ENCODE results near the gene CHD3.
A peak's percentile ranks its signal among the peaks of the same experiment; 100 is the strongest.

The CHD3 gene

DNA sequence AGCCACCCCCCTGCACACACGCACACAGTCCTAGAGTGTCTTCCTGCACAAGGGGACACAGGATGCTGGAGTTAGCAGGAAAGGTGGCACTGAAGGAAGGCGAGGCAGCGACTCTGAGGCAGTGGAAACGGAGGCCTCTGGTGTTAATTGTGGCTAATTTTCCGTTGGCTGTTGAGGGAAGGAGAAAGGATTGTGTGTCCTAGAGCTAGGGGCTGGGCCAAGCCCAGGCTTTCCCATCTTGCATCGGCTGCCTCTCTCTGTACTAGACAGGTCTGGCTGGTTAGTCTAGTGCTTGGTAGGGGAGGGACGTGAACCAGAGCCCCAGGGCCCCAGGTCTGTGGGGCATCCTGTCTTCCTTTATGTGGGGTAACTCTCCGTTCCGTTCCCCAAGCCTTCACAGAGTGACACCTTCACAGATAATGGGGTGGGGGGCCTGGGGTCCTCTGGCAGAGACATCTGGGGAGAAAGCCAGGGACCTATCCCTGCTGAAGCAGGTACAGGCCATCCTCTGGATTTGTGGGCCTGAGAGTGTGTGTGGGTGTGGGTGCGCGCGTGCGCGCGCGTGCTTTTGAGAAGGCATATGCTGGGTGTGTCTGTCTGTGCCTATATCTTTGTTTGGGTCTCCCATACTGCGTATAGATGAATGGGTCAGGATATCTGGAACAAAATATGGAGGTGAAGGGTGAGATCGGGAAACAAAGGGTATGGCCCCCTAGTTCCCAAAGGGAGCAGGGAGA lies at the start of gene CHD3:
Gene CHD3, plus strand, starts transcription at position 606 of the 737 bp plus-strand sequence. CDS start 212 bp downstream, outside the sequence.
- DNase-seq (ENCODE audit: low read depth, low spot score), result peak; percentile 86

- DNase-seq (ENCODE audit: low read depth, low spot score), result peak; percentile 81
Observed at GRCh38 chr17:7839190-7839875, 49.3 kb upstream of the CHD3 start.

- no peak for DNase-seq (ENCODE audit: low read depth, low spot score)
Observed at GRCh38 chr17:7839876-7840261, 48.7 kb upstream of the CHD3 start.

DNA sequence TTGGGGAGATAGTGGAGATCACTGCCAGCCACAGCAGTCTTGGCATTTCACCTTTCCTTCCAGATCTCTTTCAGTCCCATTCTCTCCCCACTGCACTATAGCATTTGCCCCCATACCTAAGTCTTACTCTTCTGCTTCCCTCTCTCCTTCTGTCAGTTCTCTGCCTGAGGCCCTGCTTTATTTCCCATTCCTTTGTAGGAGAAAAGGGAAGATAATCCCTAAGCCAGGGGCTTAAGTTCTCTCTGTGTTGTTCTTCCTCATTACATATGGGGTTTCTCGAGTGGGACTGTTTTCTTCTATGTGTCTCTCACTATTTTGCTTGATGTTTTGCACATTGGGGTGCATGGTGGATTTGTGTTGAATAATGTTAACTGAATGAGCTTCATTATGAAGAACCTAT lies 48.1 kb upstream of the CHD3 start:
- no peak for DNase-seq (ENCODE audit: low read depth, low spot score)

DNA sequence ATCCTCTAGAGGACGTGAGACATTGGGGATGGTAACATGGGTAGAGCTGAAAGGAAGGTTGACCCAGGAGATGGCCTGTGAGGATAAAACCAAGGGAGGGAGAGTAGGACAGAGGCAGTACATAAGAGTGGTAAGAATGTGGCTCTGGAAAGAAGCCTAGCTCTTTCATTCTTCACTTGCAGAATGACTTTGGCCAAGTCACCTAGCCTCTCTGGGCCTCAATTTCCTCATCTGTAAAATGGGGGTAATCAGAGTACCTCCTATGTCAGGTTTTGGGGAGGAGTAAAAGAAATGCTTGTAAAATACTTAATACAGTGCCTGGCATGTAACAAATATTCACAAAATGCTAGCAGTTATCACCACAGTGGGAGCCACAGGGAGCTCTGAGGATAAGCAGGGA lies 47.7 kb upstream of the CHD3 start:
- DNase-seq (ENCODE audit: low read depth, low spot score), result no peak

GRCh38 chr17:7841396-7841914 lies 47.1 kb upstream of the CHD3 start:
- DNase-seq (ENCODE audit: low read depth, low spot score), result peak; percentile 74

GRCh38 chr17:7841915-7842379 lies 46.6 kb upstream of the CHD3 start:
- peak; percentile 93 for DNase-seq (ENCODE audit: low read depth, low spot score)

GRCh38 chr17:7842380-7843256 lies 46.0 kb upstream of the CHD3 start:
- DNase-seq (ENCODE audit: low read depth, low spot score), result peak; percentile 70

- DNase-seq (ENCODE audit: low read depth, low spot score), result peak; percentile 68
Observed at GRCh38 chr17:7843257-7843535, 45.4 kb upstream of the CHD3 start.

GRCh38 chr17:7843536-7844291 lies 44.9 kb upstream of the CHD3 start:
- peak; percentile 88 for DNase-seq (ENCODE audit: low read depth, low spot score)

DNA sequence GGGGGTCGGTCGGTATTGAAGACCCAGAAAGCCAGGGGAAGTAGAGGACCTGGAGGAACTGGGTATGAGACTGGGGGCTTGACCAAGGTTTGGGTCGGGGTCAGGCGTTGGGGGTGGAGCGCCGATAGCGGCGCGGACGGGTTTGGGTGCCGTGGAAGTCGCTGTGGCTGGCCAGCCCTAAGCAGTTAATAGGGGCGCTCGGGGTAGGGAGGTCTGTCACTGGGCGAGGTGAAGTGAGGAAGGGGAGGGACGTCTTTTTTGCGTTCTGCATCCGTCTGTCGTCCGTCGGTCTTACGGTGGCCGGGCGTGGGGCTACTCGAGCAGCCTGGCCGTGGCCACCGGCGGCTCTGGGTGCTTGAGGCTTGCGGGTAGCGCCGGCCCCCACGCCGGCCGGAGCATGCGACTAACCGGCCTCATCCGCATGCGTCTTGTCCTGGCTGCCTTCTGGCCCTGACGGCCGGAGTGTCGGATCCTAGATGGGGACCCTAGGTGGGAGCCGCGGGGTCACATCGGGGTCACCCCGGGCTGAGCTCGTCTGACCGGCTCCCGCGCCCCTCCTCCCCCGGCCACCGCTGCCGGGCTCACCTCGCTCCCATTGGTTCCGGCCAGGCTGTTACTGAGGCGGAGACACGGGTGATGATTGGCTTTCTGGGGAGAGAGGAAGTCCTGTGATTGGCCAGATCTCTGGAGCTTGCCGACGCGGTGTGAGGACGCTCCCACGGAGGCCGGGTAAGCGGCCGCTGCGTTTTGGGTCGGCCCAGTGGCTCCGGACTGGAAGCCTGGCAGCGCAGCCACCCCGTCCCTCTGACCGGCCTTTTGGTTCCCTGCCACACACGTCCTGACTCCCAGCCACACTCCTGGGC lies 44.1 kb upstream of the CHD3 start:
- DNase-seq (ENCODE audit: low read depth, low spot score), result peak; percentile 96

GRCh38 chr17:7845359-7846062 lies 43.1 kb upstream of the CHD3 start:
- no peak for DNase-seq (ENCODE audit: low read depth, low spot score)

- no peak for DNase-seq (ENCODE audit: low read depth, low spot score)
Observed at GRCh38 chr17:7846063-7846735, 42.4 kb upstream of the CHD3 start.

DNA sequence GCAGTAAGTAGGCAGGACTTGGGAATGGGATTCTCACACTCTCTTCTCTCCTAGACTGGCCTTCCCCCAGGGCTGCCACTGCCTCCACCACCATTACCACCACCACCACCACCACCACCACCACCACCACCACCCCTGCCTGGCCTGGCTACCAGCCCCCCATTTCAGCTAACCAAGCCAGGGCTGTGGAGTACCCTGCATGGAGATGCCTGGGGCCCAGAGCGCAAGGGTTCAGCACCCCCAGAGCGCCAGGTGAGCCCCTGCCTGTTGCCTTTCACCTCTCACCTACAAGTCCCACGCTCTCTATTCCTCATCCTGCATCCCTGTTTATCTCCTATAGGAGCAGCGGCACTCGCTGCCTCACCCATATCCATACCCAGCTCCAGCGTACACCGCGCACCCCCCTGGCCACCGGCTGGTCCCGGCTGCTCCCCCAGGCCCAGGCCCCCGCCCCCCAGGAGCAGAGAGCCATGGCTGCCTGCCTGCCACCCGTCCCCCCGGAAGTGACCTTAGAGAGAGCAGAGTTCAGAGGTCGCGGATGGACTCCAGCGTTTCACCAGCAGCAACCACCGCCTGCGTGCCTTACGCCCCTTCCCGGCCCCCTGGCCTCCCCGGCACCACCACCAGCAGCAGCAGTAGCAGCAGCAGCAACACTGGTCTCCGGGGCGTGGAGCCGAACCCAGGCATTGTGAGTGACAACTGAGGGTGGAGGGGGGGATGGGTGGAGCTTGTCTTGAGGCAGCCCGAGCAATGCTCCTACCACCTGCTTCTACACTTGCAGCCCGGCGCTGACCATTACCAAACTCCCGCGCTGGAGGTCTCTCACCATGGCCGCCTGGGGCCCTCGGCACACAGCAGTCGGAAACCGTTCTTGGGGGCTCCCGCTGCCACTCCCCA lies 41.6 kb upstream of the CHD3 start:
- no peak for DNase-seq (ENCODE audit: low read depth, low spot score)

GRCh38 chr17:7848131-7848579 lies 40.4 kb upstream of the CHD3 start:
- DNase-seq (ENCODE audit: low read depth, low spot score), result no peak

DNA sequence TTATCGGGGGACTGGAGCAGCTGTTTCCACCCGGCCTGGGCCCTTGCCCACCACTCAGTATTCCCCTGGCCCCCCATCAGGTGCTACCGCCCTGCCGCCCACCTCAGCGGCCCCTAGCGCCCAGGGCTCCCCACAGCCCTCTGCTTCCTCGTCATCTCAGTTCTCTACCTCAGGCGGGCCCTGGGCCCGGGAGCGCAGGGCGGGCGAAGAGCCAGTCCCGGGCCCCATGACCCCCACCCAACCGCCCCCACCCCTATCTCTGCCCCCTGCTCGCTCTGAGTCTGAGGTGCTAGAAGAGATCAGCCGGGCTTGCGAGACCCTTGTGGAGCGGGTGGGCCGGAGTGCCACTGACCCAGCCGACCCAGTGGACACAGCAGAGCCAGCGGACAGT lies 39.9 kb upstream of the CHD3 start:
- no peak for DNase-seq (ENCODE audit: low read depth, low spot score)

DNA sequence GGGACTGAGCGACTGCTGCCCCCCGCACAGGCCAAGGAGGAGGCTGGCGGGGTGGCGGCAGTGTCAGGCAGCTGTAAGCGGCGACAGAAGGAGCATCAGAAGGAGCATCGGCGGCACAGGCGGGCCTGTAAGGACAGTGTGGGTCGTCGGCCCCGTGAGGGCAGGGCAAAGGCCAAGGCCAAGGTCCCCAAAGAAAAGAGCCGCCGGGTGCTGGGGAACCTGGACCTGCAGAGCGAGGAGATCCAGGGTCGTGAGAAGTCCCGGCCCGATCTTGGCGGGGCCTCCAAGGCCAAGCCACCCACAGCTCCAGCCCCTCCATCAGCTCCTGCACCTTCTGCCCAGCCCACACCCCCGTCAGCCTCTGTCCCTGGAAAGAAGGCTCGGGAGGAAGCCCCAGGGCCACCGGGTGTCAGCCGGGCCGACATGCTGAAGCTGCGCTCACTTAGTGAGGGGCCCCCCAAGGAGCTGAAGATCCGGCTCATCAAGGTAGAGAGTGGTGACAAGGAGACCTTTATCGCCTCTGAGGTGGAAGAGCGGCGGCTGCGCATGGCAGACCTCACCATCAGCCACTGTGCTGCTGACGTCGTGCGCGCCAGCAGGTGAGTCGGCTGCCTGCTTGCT lies 39.3 kb upstream of the CHD3 start:
- DNase-seq (ENCODE audit: low read depth, low spot score), result no peak

Data from ELF-1 (cell line).